Naive thymus-derived CD4-positive, alpha-beta T cell (primary cell): Measurements from ENCODE around the gene LMNB1. TPM values are rescaled to one million over a fixed set of nuclear protein-coding genes. Genes with fewer than 3 reads are reported as not detected.
A peak's percentile ranks its signal among the peaks of the same experiment; 100 is the strongest.

Experiments
- ATAC-seq: fragments of 150-1000 bp; cut with Tn5 transposase; 2 replicates; pipeline ENCODE4 v1.10.0; 2021; ENCODE audit warnings: mild to moderate bottlenecking, moderate library complexity
- CTCF ChIA-PET: fragments of 350-600 bp; sonication (Branson Sonifier 250); formaldehyde crosslinking; loops from one replicate; lab custom pipeline; 2021; ENCODE audit warnings: antibody characterized with exemption; lab: Charles Lee
- POLR2A ChIA-PET: fragments of 350-600 bp; sonication (Branson Sonifier 250); formaldehyde crosslinking; loops from one replicate; lab custom pipeline; 2021; ENCODE audit warnings: antibody characterized with exemption, inconsistent platforms; lab: Charles Lee
- DNase-seq, 9 donors: peaks; one replicate each; pipeline versions ENCODE4 v3.0.0 to v3.0.0-alpha.2; 2020 to 2022; ENCODE audit warnings: mixed read lengths in 1 of 9
- H3K27ac ChIP-seq: one replicate; pipeline ENCODE4 v1.7.0; 2013; ENCODE audit warnings: mild to moderate bottlenecking, low read depth, low read length, moderate library complexity
- H3K27me3 ChIP-seq, 2 donors: one replicate each; pipeline ENCODE4 v1.7.0; 2013; ENCODE audit warnings: low read length in 2 of 2, mild to moderate bottlenecking in 2 of 2, moderate library complexity in 2 of 2; ENCODE audit not compliant: control insufficient read depth in 2 of 2, insufficient read depth in 2 of 2
- H3K36me3 ChIP-seq, 3 experiments: 1 replicate in 2 of 3; 2 replicates in 1 of 3; pipeline ENCODE4 v1.7.0; 2013; ENCODE audit warnings: low read length in 3 of 3, mild to moderate bottlenecking in 3 of 3, moderate library complexity in 1 of 3; ENCODE audit not compliant: insufficient read depth in 3 of 3, control insufficient read depth in 2 of 3
- H3K4me1 ChIP-seq, 2 donors: one replicate each; pipeline ENCODE4 v1.7.0; 2013; ENCODE audit warnings: low read length in 2 of 2, mild to moderate bottlenecking in 2 of 2, moderate library complexity in 1 of 2; ENCODE audit not compliant: control insufficient read depth in 2 of 2, insufficient read depth in 2 of 2
- H3K4me3 ChIP-seq: 2 replicates; pipeline ENCODE4 v1.7.0; 2013; ENCODE audit warnings: mild to moderate bottlenecking, low read length
- H3K9me3 ChIP-seq, 3 experiments: 1 replicate in 2 of 3; 2 replicates in 1 of 3; pipeline ENCODE4 v1.7.0; 2013; ENCODE audit warnings: low read length in 3 of 3; ENCODE audit not compliant: control insufficient read depth in 2 of 3
- H3K27ac Mint-ChIP-seq, 9 donors: one replicate each; pipeline ENCODE4 v1.8.0; 2020 to 2022; ENCODE audit warnings: mixed read lengths in 9 of 9, mild to moderate bottlenecking in 8 of 9, moderate library complexity in 5 of 9, inconsistent platforms in 2 of 9
- H3K27me3 Mint-ChIP-seq, 5 donors: one replicate each; pipeline ENCODE4 v1.8.0; 2021 to 2022; ENCODE audit warnings: mixed read lengths in 5 of 5, mild to moderate bottlenecking in 1 of 5
- H3K36me3 Mint-ChIP-seq, 5 donors: one replicate each; pipeline ENCODE4 v1.8.0; 2020 to 2022; ENCODE audit warnings: mixed read lengths in 5 of 5, mild to moderate bottlenecking in 3 of 5, inconsistent platforms in 1 of 5
- H3K4me1 Mint-ChIP-seq, 7 donors: one replicate each; pipeline ENCODE4 v1.8.0; 2020 to 2022; ENCODE audit warnings: mixed read lengths in 7 of 7, mild to moderate bottlenecking in 3 of 7, inconsistent platforms in 1 of 7
- H3K4me3 Mint-ChIP-seq, 10 donors: one replicate each; pipeline ENCODE4 v1.8.0; 2020 to 2022; ENCODE audit warnings: mild to moderate bottlenecking in 10 of 10, mixed read lengths in 10 of 10, moderate library complexity in 6 of 10, inconsistent platforms in 2 of 10
- H3K9me3 Mint-ChIP-seq, 11 donors: one replicate each; pipeline ENCODE4 v1.8.0; 2020 to 2022; ENCODE audit warnings: mixed read lengths in 11 of 11, mild to moderate bottlenecking in 4 of 11, inconsistent platforms in 1 of 11, moderate library complexity in 1 of 11
- intact Hi-C, 2 donors: fragments of 100-400 bp; cut with micrococcal nuclease; formaldehyde crosslinking; loops; one replicate each; pipeline ENCODE4 v1.15.1; 2023
- polyA plus RNA-seq, 2 donors: library from polyadenylated mRNA; unstranded; fragments of 300-500 nt; fragmentation: Illumina TruSeq; gene quantifications; one replicate each; pipeline ENCODE4 v1.2.3, GENCODE V29; 2021
- total RNA-seq, 6 experiments: library from RNA in 5 of 6; stranded (reverse) in 5 of 6; gene quantifications; 1 replicate in 5 of 6; 2 replicates in 1 of 6; pipeline ENCODE4 v1.2.3 and lab custom pipeline; 2021 to 2026

LMNB1 gene
- total and polyA plus RNA-seq, 7 experiments from 2014 or later, result 10.5 to 218 (median 26.7) TPM

GRCh38 chr5:126878634-126879033 is 101.7 kb downstream of the LMNB1 start:
- ATAC-seq (no peak), DNase-seq (no peak)
- H3K4me3 ChIP-seq, result no peak overlapping the region
- ChIA-PET POLR2A (no interaction called here), CTCF (no interaction called here)
- H3K27ac ChIP-seq, result no peak overlapping the region
- Mint-ChIP-seq H3K27ac (no peak overlapping the region), H3K27me3 (no peaks in the 10 kb centered on the region), H3K4me1 (peaks cover 0 to 1% (median 0%) of the 10 kb centered on the region in 7 donors), H3K9me3 (peaks cover 0 to 2% (median 0%) of the 10 kb centered on the region in 11 donors), H3K4me3 (no peak overlapping the region), H3K36me3 (peaks cover 0 to 31% (median 13%) of the 10 kb centered on the region in 5 donors)
- no peaks in the 10 kb centered on the region for H3K9me3 ChIP-seq
- H3K27me3 ChIP-seq, result no peaks in the 10 kb centered on the region
- no peaks in the 10 kb centered on the region for H3K4me1 ChIP-seq
- intact Hi-C loops, result no loop called here
- no peaks in the 10 kb centered on the region for H3K36me3 ChIP-seq

GRCh38 chr5:126881821-126882600 is 105.1 kb downstream of the LMNB1 start:
- no peak overlapping the region for H3K4me3 ChIP-seq
- H3K27ac ChIP-seq, result no peak overlapping the region
- no peaks in the 10 kb centered on the region for H3K4me1 ChIP-seq
- no peaks in the 10 kb centered on the region for H3K27me3 ChIP-seq
- ATAC-seq, result no peak
- peak overlapping the region in 1 of 9 donors; percentile 9 for H3K27ac Mint-ChIP-seq
- no peaks in the 10 kb centered on the region for H3K27me3 Mint-ChIP-seq
- no peaks in the 10 kb centered on the region for H3K36me3 ChIP-seq
- H3K9me3 Mint-ChIP-seq, result peaks cover 0 to 2% (median 0%) of the 10 kb centered on the region in 11 donors
- H3K9me3 ChIP-seq, result no peaks in the 10 kb centered on the region
- no peak overlapping the region for H3K4me3 Mint-ChIP-seq
- intact Hi-C loops, result loop anchor here in 1 of 2 donors (10.0 kb wide), 1 partner anchor 687 kb away; no protein-coding TSS in a partner anchor
- POLR2A ChIA-PET, result interaction anchor here (0.9 to 1.5 kb wide), 2 partner anchors 26 to 29 kb away, joined by 4 to 6 read pairs; no protein-coding TSS in a partner anchor
- peaks cover 0 to 21% (median 9%) of the 10 kb centered on the region in 5 donors for H3K36me3 Mint-ChIP-seq
- peaks cover 0 to 8% (median 3%) of the 10 kb centered on the region in 7 donors for H3K4me1 Mint-ChIP-seq
- CTCF ChIA-PET, result no interaction called here
- DNase-seq, result no peak

- H3K4me3 Mint-ChIP-seq, result no peak overlapping the region
- peaks cover 0 to 12% (median 0%) of the 10 kb centered on the region in 5 donors for H3K36me3 Mint-ChIP-seq
- H3K4me1 Mint-ChIP-seq, result peaks cover 0 to 8% (median 3%) of the 10 kb centered on the region in 7 donors
- DNase-seq (no peak), ATAC-seq (no peak)
- peaks cover 0 to 2% (median 0%) of the 10 kb centered on the region in 11 donors for H3K9me3 Mint-ChIP-seq
- Histone ChIP-seq H3K36me3 (no peaks in the 10 kb centered on the region), H3K4me1 (no peaks in the 10 kb centered on the region), H3K9me3 (no peaks in the 10 kb centered on the region), H3K27ac (no peak overlapping the region), H3K27me3 (no peaks in the 10 kb centered on the region), H3K4me3 (no peak overlapping the region)
- H3K27ac Mint-ChIP-seq, result peak overlapping the region in 1 of 9 donors; percentile 38
- ChIA-PET CTCF (no interaction called here), POLR2A (interaction anchor here (0.5 kb wide), 1 partner anchor 411 kb away, joined by 3 read pairs; no protein-coding TSS in a partner anchor)
- intact Hi-C loops, result loop anchor here in 1 of 2 donors (10.0 kb wide), 1 partner anchor 689 kb away; no protein-coding TSS in a partner anchor
- H3K27me3 Mint-ChIP-seq, result no peaks in the 10 kb centered on the region
Observed at GRCh38 chr5:126883564-126884245, 106.8 kb downstream of the LMNB1 start.

GRCh38 chr5:126884269-126884819 is 107.4 kb downstream of the LMNB1 start:
- Histone ChIP-seq H3K9me3 (no peaks in the 10 kb centered on the region), H3K27me3 (no peaks in the 10 kb centered on the region), H3K27ac (no peak overlapping the region), H3K4me1 (no peaks in the 10 kb centered on the region), H3K4me3 (no peak overlapping the region), H3K36me3 (no peaks in the 10 kb centered on the region)
- DNase-seq, result no peak
- intact Hi-C loops, result loop anchor here in 1 of 2 donors (10.0 kb wide), 1 partner anchor 690 kb away; no protein-coding TSS in a partner anchor
- peaks cover 0 to 9% (median 0%) of the 10 kb centered on the region in 5 donors for H3K36me3 Mint-ChIP-seq
- no peak overlapping the region for H3K4me3 Mint-ChIP-seq
- H3K27me3 Mint-ChIP-seq, result no peaks in the 10 kb centered on the region
- H3K4me1 Mint-ChIP-seq, result peaks cover 0 to 8% (median 3%) of the 10 kb centered on the region in 7 donors
- POLR2A ChIA-PET, result no interaction called here
- H3K27ac Mint-ChIP-seq, result peak overlapping the region in 2 of 9 donors; percentile 16 to 29
- CTCF ChIA-PET, result no interaction called here
- H3K9me3 Mint-ChIP-seq, result peaks cover 0 to 2% (median 0%) of the 10 kb centered on the region in 11 donors
- ATAC-seq, result no peak

Other genes with a start within 250 kb of the LMNB1 start
- 1 to 10 TPM in 4 of 5 experiments, under 1 TPM in 1; 0.51 to 3.4 (median 2.3) TPM for gene ALDH7A1, start 181.9 kb upstream of the LMNB1 start, total RNA-seq
- gene ALDH7A1, start 181.9 kb upstream of the LMNB1 start, polyA plus RNA-seq, result 1 to 10 TPM; 3.4 to 9.9 TPM
- 10 to 100 TPM; 14.5 to 40.9 (median 35.4) TPM for gene PHAX, start 176.2 kb upstream of the LMNB1 start, total RNA-seq
- 100 to 1,000 TPM in 1 of 2 donors, 10 to 100 TPM in 1; 80.5 to 116 TPM for gene PHAX, start 176.2 kb upstream of the LMNB1 start, polyA plus RNA-seq